GM12878 (cell line): ENCODE data around the gene RTF2. TPM values are rescaled to one million over a fixed set of nuclear protein-coding genes. Genes with fewer than 3 reads are reported as not detected.

Source experiments
- ATAC-seq: fragments of 200-7000 bp; cut with Tn5 transposase; 3 replicates; pipeline ENCODE4 v1.9.1; 2020; ENCODE audit warnings: mild to moderate bottlenecking, moderate library complexity
- BruUV-seq: library from RNA; stranded (reverse); fragments of 400-500 nt; replicated peaks from 2 replicates; lab custom pipeline; 2021; lab: Mats Ljungman, UMichigan
- CTCF ChIA-PET: fragments of 300-600 bp; sonication (Branson Sonifier 250); formaldehyde crosslinking; extraction: SDS; loops from one replicate; lab custom pipeline; 2021; ENCODE audit warnings: inconsistent platforms; lab: Yijun Ruan, JAX
- POLR2A ChIA-PET: fragments of 350-600 bp; formaldehyde crosslinking; extraction: SDS; loops from one replicate; lab custom pipeline; 2021; ENCODE audit warnings: inconsistent platforms; lab: Charles Lee
- RAD21 ChIA-PET: fragments of 300-600 bp; sonication (Branson Sonifier 250); formaldehyde crosslinking; loops from one replicate; lab custom pipeline; 2023; ENCODE audit warnings: antibody characterized with exemption; ENCODE audit not compliant: unreplicated experiment; lab: Charles Lee
- SMC1A ChIA-PET: fragments of 300-600 bp; sonication (Branson Sonifier 250); formaldehyde crosslinking; loops from one replicate; lab custom pipeline; 2023; ENCODE audit not compliant: unreplicated experiment, uncharacterized antibody; lab: Charles Lee
- DNase-seq: peaks from one replicate; pipeline ENCODE4 v3.0.0-alpha.2; 2011; ENCODE audit warnings: low read depth, low spot score
- FAIRE-seq: peaks from 3 replicates; lab custom pipeline; 2011; peaks lifted over from hg19 to GRCh38; lab: Jason Lieb, UNC
- H2AFZ ChIP-seq: 2 replicates; pipeline ENCODE4 v1.6.0; 2011; ENCODE audit warnings: low read depth, low read length, control low read depth; ENCODE audit not compliant: control insufficient read depth
- H3K27ac ChIP-seq: 2 replicates; pipeline ENCODE4 v1.5.1; 2011; ENCODE audit warnings: control low read depth; ENCODE audit not compliant: control insufficient read depth, insufficient read depth
- H3K27me3 ChIP-seq, 2 experiments: replicated peaks in 1 of 2; 2 replicates each; pipeline versions ENCODE4 v1.6.0 to v1.6.1; 2011; ENCODE audit warnings: low read length in 1 of 2; ENCODE audit not compliant: control insufficient read depth in 2 of 2, insufficient read depth in 2 of 2
- H3K36me3 ChIP-seq, 2 experiments: 2 replicates each; pipeline ENCODE4 v1.5.1; 2011; ENCODE audit warnings: low read length in 1 of 2; ENCODE audit not compliant: control insufficient read depth in 2 of 2, insufficient read depth in 2 of 2
- H3K4me1 ChIP-seq: 2 replicates; pipeline ENCODE4 v1.6.1; 2011; ENCODE audit warnings: mild to moderate bottlenecking, low read length, moderate library complexity, mixed read lengths; ENCODE audit not compliant: control insufficient read depth, insufficient read depth
- H3K4me2 ChIP-seq: 2 replicates; pipeline ENCODE4 v1.6.0; 2011; ENCODE audit warnings: control low read depth; ENCODE audit not compliant: control insufficient read depth, insufficient read depth
- H3K4me3 ChIP-seq: fragments of 200-600 bp; sonication (generic); 2 replicates; pipeline ENCODE4 v1.5.1; 2016
- H3K79me2 ChIP-seq: 2 replicates; pipeline ENCODE4 v1.6.0; 2011; ENCODE audit warnings: low read length; ENCODE audit not compliant: control insufficient read depth, insufficient read depth
- H3K9ac ChIP-seq: 2 replicates; pipeline ENCODE4 v1.8.0; 2011; ENCODE audit warnings: low read length, control low read depth, mixed read lengths; ENCODE audit not compliant: control insufficient read depth, insufficient read depth
- H3K9me3 ChIP-seq: replicated peaks from 3 replicates; pipeline ENCODE4 v1.5.1; 2011; ENCODE audit warnings: mild to moderate bottlenecking, low read length; ENCODE audit not compliant: control insufficient read depth, insufficient read depth
- H4K20me1 ChIP-seq: 2 replicates; pipeline ENCODE4 v1.6.0; 2011; ENCODE audit not compliant: control insufficient read depth, insufficient read depth
- BHLHE40 ChIP-seq, 2 experiments: fragments of 450-650 bp in 1 of 2; IDR thresholded peaks; 2 replicates each; pipeline ENCODE4 v1.6.1; 2011 to 2017; ENCODE audit warnings: low read depth in 2 of 2, borderline replicate concordance in 1 of 2, improper control_type of control experiment in 1 of 2, low read length in 1 of 2, mild to moderate bottlenecking in 1 of 2
- CBX5 ChIP-seq: sonication (generic); IDR thresholded peaks from 2 replicates; pipeline ENCODE4 v1.6.1; 2016; ENCODE audit warnings: low read depth, moderate library complexity, mild to moderate bottlenecking, inconsistent platforms
- CHD2 ChIP-seq: IDR thresholded peaks from 2 replicates; pipeline ENCODE4 v1.6.1; 2011; ENCODE audit warnings: low read depth, low read length, improper control_type of control experiment, borderline replicate concordance
- CHD4 ChIP-seq: fragments of 200-600 bp; sonication (generic); IDR thresholded peaks from 2 replicates; pipeline ENCODE4 v1.6.1; 2016; ENCODE audit warnings: mild to moderate bottlenecking
- PML ChIP-seq: IDR thresholded peaks from 2 replicates; pipeline ENCODE4 v1.6.1; 2012; ENCODE audit warnings: low read length, inconsistent platforms
- YBX1 ChIP-seq: fragments of 450-650 bp; IDR thresholded peaks from 2 replicates; pipeline ENCODE4 v1.6.1; 2016; ENCODE audit warnings: antibody characterized with exemption
- WGBS: methylation state at CpG from one replicate; pipeline ENCODE4 v1.1.6; 2016; ENCODE audit warnings: low lambda C conversion rate; ENCODE audit not compliant: insufficient replicate concordance, insufficient coverage; ENCODE audit errors: missing lambda C conversion rate; 5-methylcytosine and 5-hydroxymethylcytosine counted together
- in situ Hi-C: fragments of 300-500 bp; cut with MboI; formaldehyde crosslinking; loops from 9 replicates; pipeline ENCODE4 v1.14.3; 2018; ENCODE audit warnings: mixed read lengths
- intact Hi-C: fragments of 100-400 bp; cut with micrococcal nuclease; formaldehyde crosslinking; loops from one replicate; pipeline ENCODE4 v1.14.2; 2022; ENCODE audit not compliant: unreplicated experiment
- polyA plus RNA-seq, 11 experiments: library from polyadenylated mRNA; depleted of rRNA in 4 of 11; unstranded in 6 of 11; stranded (reverse) in 5 of 11; fragments of >200 nt; fragmentation: Nextera tagmentation in 4 of 11; fragmentation: Illumina TruSeq in 1 of 11; extraction: Ambion mirVana in 4 of 11; extraction: Trizol in 1 of 11; gene quantifications; 1 replicate in 1 of 11; 2 replicates in 10 of 11; pipeline versions ENCODE4 v1.2.1 to v1.2.3, GENCODE V29; 2011 to 2016; ENCODE audit warnings: inconsistent platforms in 2 of 11, missing spikeins in 2 of 11, low read depth in 1 of 11
- total RNA-seq, 4 experiments: library from RNA; depleted of rRNA in 3 of 4; stranded (reverse); fragments of >200 nt in 3 of 4; fragmentation: Illumina TruSeq in 1 of 4; extraction: Trizol in 1 of 4; gene quantifications; 2 replicates each; pipeline versions ENCODE4 v1.2.1 to v1.2.3, GENCODE V29; 2013 to 2021

Gene RTF2
- total and polyA plus RNA-seq, 10 of the 15 experiments (the other 5 are each of a cell fraction or from before 2014, with no cell fraction given), result 66.2 to 133 (median 82.9) TPM

DNA sequence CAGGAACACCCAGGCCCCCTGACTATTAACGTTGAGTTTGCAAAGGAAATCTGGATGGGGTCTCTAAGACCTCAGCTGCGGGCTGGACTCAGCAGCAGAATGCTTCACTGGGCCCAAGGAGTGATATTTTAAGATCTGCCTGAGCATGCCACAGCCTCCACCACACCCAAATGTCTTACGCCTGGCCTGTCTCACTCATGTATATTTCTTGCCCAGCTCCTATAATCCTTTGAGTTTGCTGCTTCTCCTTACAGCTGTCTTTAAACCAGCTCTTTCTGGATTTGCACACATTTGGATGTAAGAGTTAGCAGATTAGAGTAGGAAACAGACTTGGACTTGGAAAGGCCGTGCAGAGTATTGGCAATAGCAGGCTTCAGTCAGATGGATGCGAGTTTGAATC lies 40.0 kb upstream of the RTF2 start:
- 62% methylated on average over 5 of the region's 5 CpGs for WGBS
- in situ Hi-C loops, result no loop called here
- no peak for DNase-seq
- Histone ChIP-seq H3K4me2 (no peak overlapping the region), H3K9ac (no peak overlapping the region), H3K27ac (no peak overlapping the region), H4K20me1 (no peaks in the 10 kb centered on the region), H3K27me3 (no peaks in the 10 kb centered on the region), H3K4me1 (peaks cover 10% of the 10 kb centered on the region), H3K36me3 (no peaks in the 10 kb centered on the region), H2AFZ (no peak overlapping the region), H3K4me3 (no peak overlapping the region), H3K79me2 (no peaks in the 10 kb centered on the region), H3K9me3 (no peaks in the 10 kb centered on the region)
- ChIA-PET RAD21 (no interaction called here), CTCF (no interaction called here), POLR2A (interaction anchor here (0.7 kb wide), 1 partner anchor 38 kb away, joined by 4 read pairs; no protein-coding TSS in a partner anchor), SMC1A (interaction anchor here (0.7 to 2.0 kb wide), 4 partner anchors 9 to 23 kb away, joined by 3 to 6 read pairs (median 4); partner anchors contain the start of gene CASS4)
- ATAC-seq, result no peak
- BruUV-seq, result no TSS peak
- intact Hi-C loops, result no loop called here
- FAIRE-seq, result no peak
- TF ChIP-seq CBX5, result no peak
- no peak for TF ChIP-seq CHD2
- TF ChIP-seq YBX1, result no peak
- no peak for TF ChIP-seq CHD4

GRCh38 chr20:56428881-56429280 lies 39.5 kb upstream of the RTF2 start:
- H3K27me3 ChIP-seq, result no peaks in the 10 kb centered on the region
- H3K9ac ChIP-seq, result no peak overlapping the region
- H3K9me3 ChIP-seq, result no peaks in the 10 kb centered on the region
- H3K4me2 ChIP-seq, result no peak overlapping the region
- SMC1A ChIA-PET, result interaction anchor here (1.0 to 2.0 kb wide), 3 partner anchors 8 to 23 kb away, joined by 3 to 6 read pairs (median 3); no protein-coding TSS in a partner anchor
- 37% methylated on average over 8 of the region's 8 CpGs for WGBS
- H2AFZ ChIP-seq, result no peak overlapping the region; the same call in 1 of the 2 replicates
- TF ChIP-seq BHLHE40 (IDR thresholded peaks at IDR 0.05; ENCODE audit: borderline replicate concordance in 1 of 2, low read depth in 2 of 2, low read length in 1 of 2) (peak in 1 of 2 experiments; percentile 41; a peak in 2 of 4 replicates), PML (no peak)
- intact Hi-C loops (no loop called here), in situ Hi-C loops (no loop called here)
- no peaks in the 10 kb centered on the region for H4K20me1 ChIP-seq
- H3K4me1 ChIP-seq, result peaks cover 10% of the 10 kb centered on the region
- POLR2A ChIA-PET, result interaction anchor here (0.7 kb wide), 1 partner anchor 38 kb away, joined by 4 read pairs; no protein-coding TSS in a partner anchor
- FAIRE-seq (no peak), ATAC-seq (peak; percentile 54), DNase-seq (no peak)
- CTCF ChIA-PET, result no interaction called here
- H3K4me3 ChIP-seq, result no peak overlapping the region
- no peak overlapping the region for H3K27ac ChIP-seq
- H3K79me2 ChIP-seq, result no peaks in the 10 kb centered on the region
- no peaks in the 10 kb centered on the region for H3K36me3 ChIP-seq
- BruUV-seq, result no TSS peak
- RAD21 ChIA-PET, result interaction anchor here (0.6 kb wide), 1 partner anchor 169 kb away, joined by 3 read pairs; no protein-coding TSS in a partner anchor
